ENCODE results near the gene TMC8. TPM values are rescaled to one million over a fixed set of nuclear protein-coding genes. Genes with fewer than 3 reads are reported as not detected.
"Not testable (repeated sequence)": the region's sequence is repeated elsewhere in the genome, so short reads cannot be mapped to it uniquely, and the experiment has no call there.

Gene TMC8
- 0.13 and 0.25 TPM in 2 replicates for total RNA-seq

DNA sequence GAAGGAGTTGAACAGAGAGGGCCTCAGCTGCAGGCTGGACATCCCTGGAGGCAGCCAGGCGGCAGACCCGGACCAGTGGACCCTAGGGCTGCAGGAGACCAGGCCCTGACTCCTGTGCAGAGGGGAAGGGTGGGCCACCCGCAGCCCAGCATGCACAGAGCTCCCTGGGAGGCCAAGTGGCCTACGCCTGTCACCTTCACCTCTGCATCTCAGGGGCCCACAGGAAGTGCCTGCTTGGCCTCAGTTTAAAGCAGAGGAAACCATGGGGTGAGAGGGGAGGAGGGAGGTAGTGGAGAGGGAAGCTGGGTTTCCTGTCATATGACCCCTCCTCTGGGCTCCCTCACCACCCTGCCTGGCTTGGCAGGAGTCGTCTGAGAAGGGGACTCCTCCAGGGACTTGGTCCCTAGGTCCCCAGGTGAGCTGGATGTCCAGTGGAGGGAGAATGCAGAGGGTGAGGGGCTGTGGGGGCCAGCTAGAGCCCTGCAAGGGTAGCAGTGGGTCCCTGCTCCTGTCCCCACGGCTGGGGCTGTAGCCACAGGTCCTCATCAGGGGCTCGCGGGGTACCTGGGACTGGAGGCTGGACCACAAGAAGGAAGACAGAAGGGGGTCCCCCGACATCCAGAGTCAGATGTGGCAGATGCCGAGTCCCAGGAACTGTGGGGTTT, at the start of gene TMC8:
Gene TMC8 (plus strand): TSS at position 335 of the 665 bp plus-strand sequence. CDS start 818 bp downstream, outside the sequence.
- DNase-seq (ENCODE audit: low read depth in 2 of 2): no peak

- DNase-seq (ENCODE audit: low read depth in 2 of 2): no peak
These were observed 49.0 kb upstream of the TMC8 start for GRCh38 chr17:78081551-78081950.

- not testable (repeated sequence) for DNase-seq (ENCODE audit: low read depth in 2 of 2)
These were observed 48.2 kb upstream of the TMC8 start for GRCh38 chr17:78082355-78082872.

DNA sequence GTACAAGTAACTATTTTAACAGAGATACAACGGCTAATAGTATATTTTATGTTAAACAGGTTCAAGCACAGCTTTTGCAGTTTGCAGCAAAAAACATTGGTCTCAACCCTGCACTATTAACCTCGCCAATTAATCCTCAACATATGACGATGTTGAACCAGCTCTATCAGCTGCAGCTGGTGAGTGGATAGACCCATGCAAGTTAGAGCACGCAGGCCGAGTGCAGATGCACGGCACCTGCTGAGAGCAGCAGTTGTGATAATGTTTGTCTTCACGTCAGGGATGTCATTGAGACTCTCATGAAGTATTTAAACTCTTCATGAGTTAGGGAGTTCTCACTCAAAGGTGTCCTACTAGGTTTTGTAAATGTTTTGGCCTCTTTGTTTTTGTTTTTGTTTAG, 47.6 kb upstream of the TMC8 start:
- DNase-seq (ENCODE audit: low read depth in 2 of 2): no peak

- DNase-seq (ENCODE audit: low read depth in 2 of 2): no peak
These were observed 43.8 kb upstream of the TMC8 start for GRCh38 chr17:78086740-78087139.

DNA sequence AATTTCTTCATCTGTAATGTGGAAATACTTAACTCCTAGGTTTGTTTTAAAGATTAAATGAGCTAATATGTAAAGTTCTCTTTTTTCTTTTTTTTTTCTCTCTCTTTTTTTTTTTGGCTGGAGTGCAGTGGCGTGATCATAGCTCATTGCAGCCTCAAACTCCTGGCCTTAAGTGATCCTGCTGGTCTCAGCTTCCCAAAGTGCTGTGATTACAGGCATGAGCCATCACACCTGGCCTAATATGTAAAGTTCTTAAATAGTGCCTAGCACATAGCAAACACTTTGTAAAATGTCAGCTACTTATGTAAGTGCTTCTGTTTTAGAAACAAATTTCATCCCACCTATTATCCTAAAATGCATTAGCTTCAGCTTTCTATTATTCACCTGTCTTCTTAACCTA, 42.0 kb upstream of the TMC8 start:
- no peak for DNase-seq (ENCODE audit: low read depth in 2 of 2)

GRCh38 chr17:78089576-78090281, 40.8 kb upstream of the TMC8 start:
- no peak for DNase-seq (ENCODE audit: low read depth in 2 of 2)

DNA sequence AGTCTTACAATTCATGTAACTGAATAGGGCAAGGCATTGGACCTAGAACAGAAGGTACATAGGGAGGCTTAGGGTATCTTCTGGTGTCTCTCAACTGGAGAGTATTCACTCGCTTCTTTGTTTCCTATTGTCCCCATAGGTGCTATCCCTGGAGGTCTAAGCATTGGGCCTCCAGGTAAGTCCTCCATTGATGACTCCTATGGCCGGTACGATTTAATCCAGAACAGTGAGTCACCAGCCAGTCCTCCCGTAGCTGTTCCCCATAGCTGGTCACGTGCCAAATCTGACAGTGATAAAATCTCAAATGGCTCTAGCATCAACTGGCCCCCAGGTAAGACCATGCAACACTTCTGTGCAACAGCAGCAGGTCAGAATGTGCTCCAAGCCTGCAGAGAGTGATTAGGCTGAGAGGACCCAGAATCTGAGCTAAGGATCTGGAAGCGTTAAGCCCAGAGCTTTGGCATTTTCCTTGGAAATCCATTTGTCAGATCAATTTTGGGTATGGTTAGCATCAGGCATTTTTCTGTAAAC, 37.7 kb upstream of the TMC8 start:
- DNase-seq (ENCODE audit: low read depth in 2 of 2): no peak

- no peak for DNase-seq (ENCODE audit: low read depth in 2 of 2)
These were observed 35.5 kb upstream of the TMC8 start for GRCh38 chr17:78095035-78095434.

GRCh38 chr17:78096093-78096492, 34.5 kb upstream of the TMC8 start:
- no peak for DNase-seq (ENCODE audit: low read depth in 2 of 2)

DNA sequence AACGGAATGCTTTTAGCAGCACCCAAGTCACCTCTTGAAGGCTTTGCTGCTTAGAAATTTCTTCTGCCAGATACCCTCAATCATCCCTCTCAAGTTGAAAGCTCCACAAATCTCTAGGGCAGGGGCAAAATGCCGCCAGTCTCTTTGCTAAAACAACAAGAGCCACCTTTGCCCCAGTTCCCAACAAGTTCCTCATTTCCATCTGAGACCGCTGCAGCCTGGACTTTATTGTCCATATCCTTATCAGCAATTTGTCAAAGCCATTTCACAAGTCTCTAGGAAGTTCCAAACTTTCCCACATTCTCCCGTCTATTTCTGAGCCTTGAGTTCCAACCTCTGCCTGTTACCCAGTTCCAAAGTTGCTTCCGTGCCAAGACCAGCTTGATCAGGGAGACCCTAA, 29.5 kb upstream of the TMC8 start:
- DNase-seq (ENCODE audit: low read depth in 2 of 2): no peak

DNA sequence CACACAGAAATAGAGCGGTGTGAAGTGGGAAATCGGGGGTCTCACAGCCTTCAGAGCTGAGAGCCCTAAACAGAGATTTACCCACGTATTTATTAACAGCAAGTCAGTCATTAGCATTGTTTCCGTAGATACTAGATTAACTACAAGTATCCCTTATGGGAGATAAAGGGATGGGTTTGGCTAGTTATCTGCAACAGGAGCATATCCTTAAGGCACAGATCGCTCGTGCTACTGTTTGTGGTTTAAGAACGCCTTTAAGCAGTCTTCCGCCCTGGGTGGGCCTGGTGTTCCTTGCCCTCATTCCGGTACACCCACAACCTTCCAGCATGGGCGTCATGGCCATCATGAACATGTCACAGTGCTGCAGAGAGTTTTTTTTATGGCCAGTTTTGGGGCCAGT, 29.0 kb upstream of the TMC8 start:
- no peak for DNase-seq (ENCODE audit: low read depth in 2 of 2)

- no peak for DNase-seq (ENCODE audit: low read depth in 2 of 2)
These were observed 27.3 kb upstream of the TMC8 start for GRCh38 chr17:78103311-78103710.

- no peak for DNase-seq (ENCODE audit: low read depth in 2 of 2)
These were observed 26.0 kb upstream of the TMC8 start for GRCh38 chr17:78104540-78104941.

DNA sequence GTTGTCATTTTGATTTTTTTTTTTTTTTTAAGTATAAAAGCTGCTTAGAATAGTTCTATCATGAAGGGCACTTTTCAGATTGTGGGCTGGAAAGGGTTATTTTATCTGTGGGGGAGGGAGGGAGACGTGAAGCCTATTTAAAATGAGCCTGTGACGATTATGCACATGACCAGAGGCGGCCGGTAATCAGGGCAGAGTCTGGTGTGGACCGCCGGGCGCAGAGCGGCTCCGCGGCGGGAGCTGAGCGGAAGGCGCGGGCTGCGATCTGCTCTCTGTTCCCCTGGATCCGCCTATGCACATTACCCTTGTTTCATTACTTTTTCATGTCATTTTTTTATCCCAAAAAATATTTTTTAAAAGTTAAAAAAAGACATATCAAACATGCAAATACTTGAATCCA, 25.5 kb upstream of the TMC8 start:
- no peak for DNase-seq (ENCODE audit: low read depth in 2 of 2)

- DNase-seq (ENCODE audit: low read depth in 2 of 2): peak in 1 of 2 donors; percentile 29
These were observed 25.0 kb upstream of the TMC8 start for GRCh38 chr17:78105551-78105950.

DNA sequence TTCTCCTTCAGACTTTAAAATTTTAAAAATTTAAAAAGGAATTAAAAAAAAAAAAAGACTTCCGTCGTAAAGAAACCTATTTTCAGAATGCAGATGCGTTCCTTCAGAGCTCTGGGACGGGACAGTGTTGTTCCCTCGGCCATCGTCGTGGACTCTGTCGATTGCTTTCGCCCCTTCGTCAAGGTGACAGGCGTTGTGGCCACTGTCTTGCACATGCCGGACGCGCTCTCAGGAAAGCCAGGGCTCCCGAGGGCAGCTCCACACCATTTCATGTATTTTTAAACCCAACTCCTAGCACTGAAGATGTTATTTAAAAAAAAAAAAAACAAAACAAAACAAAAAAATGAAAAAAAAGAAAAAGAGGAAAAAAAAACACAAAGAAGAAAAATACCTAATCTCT, 24.4 kb upstream of the TMC8 start:
- no peak for DNase-seq (ENCODE audit: low read depth in 2 of 2)

- no peak for DNase-seq (ENCODE audit: low read depth in 2 of 2)
These were observed 23.1 kb upstream of the TMC8 start for GRCh38 chr17:78107457-78107856.

GRCh38 chr17:78107976-78108725, 22.4 kb upstream of the TMC8 start:
- no peak for DNase-seq (ENCODE audit: low read depth in 2 of 2)

- no peak for DNase-seq (ENCODE audit: low read depth in 2 of 2)
These were observed 21.7 kb upstream of the TMC8 start for GRCh38 chr17:78108726-78109488.

DNA sequence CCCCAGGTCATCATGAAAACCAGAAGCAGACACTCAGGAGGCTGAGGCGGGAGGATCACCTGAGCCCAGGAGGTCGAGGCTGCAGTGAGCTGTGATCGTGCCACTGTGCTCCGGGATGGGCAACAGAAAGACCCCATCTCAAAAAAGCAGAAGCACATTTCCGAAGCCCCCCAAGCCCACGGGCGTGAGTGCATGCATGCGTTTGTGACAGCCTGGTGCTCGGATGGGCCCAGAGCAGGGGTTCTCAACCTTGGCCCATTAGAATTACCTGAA, 21.1 kb upstream of the TMC8 start:
- DNase-seq (ENCODE audit: low read depth in 2 of 2): no peak
